HG03103 (cell line): ENCODE measurements around the gene C17orf75.
"Not testable (repeated sequence)": the region's sequence is repeated elsewhere in the genome, so short reads cannot be mapped to it uniquely, and the experiment has no call there.

Source experiments
- ATAC-seq: cut with Tn5 transposase; IDR thresholded peaks from one replicate; pipeline ENCODE4 v1.9.1; 2021; ENCODE audit warnings: low read depth; ENCODE audit not compliant: unreplicated experiment

C17orf75 gene

GRCh38 chr17:32345951-32346600 is 4.1 kb upstream of the C17orf75 start:
- no peak for ATAC-seq

- ATAC-seq, result no peak
These were observed 791 bp upstream of the C17orf75 start for GRCh38 chr17:32342603-32343325.

DNA sequence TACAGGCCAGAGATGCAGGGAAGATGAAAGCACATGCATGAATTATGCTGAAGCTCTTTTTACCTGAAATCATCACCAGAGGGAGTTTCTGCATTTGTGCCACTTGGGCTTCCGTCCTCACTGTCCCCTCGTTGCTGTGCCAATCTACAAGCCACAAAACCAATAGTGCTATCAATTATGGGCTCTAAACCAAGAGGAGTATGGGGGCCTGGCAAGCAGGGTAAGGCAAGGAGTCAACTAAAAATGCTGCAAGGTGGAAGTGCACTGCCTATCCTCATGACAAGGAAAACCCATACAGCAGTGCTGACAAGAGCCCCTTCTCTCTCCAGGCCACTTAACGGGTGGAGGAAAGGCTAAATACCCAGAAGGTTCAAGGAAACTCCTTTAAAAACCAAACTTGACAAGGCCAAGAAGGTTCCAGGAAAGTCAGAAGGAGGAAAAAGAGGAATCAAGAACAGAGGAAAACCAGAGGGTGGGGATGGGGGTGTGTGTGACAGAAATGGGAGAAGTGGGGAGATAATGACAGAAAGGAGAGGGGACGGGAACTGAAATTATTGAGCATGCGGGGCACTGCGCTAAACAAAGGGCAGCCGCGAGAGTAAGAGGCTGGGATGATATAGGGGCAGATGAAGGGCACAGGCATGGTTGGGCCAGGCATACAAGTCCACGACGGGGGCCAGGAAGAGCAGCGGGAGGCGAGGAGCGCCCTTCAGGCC is 674 bp downstream of the C17orf75 start:
- no peak for ATAC-seq

GRCh38 chr17:32335687-32336086 is 6.3 kb downstream of the C17orf75 start:
- no peak for ATAC-seq

GRCh38 chr17:32335046-32335445 is 6.9 kb downstream of the C17orf75 start:
- ATAC-seq, result no peak

- no peak for ATAC-seq
These were observed 8.8 kb downstream of the C17orf75 start for GRCh38 chr17:32333187-32333586.

DNA sequence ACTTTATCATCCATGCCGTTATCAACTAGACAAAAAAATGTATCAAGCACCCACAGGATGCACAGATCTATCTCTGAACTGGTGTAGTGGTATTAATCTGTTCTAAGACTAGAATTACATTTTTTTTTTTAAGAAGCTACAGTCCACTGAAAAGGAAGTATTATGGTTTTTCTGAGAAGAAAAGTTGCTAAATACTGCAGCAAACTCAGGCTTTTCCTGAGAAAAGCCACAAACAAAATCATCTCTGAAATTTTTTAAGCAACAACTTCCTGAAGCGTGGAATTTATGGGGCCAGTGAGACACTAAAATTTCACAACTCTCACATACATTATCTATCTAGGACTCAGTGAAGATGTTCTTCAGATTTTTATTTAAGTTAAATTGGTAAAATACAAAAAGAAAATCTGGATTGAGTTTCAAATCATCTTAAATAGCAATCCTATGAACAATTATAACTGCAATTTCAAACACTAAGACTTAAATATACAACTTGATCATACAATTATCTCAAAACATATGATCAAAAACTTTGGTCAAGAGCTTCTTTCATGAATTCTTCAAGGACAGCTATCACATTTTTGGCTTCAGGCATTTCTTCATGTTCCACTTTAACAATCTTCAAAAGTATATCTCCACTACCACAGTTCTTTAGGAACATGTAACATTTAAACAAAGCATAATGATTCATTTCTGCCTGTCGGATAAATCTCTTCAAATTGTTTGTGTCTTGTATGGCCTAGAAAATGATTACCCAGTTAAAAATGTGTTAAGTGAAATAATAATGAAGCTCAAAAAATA is 10.5 kb downstream of the C17orf75 start:
- ATAC-seq, result no peak

GRCh38 chr17:32330147-32330546 is 11.8 kb downstream of the C17orf75 start:
- no peak for ATAC-seq

- ATAC-seq, result no peak
These were observed 14.1 kb downstream of the C17orf75 start for GRCh38 chr17:32327911-32328310.

GRCh38 chr17:32323811-32324491 is 18.0 kb downstream of the C17orf75 start:
- no peak for ATAC-seq

GRCh38 chr17:32323046-32323445 is 18.9 kb downstream of the C17orf75 start:
- no peak for ATAC-seq

- ATAC-seq, result no peak
These were observed 21.1 kb downstream of the C17orf75 start for GRCh38 chr17:32320847-32321246.

DNA sequence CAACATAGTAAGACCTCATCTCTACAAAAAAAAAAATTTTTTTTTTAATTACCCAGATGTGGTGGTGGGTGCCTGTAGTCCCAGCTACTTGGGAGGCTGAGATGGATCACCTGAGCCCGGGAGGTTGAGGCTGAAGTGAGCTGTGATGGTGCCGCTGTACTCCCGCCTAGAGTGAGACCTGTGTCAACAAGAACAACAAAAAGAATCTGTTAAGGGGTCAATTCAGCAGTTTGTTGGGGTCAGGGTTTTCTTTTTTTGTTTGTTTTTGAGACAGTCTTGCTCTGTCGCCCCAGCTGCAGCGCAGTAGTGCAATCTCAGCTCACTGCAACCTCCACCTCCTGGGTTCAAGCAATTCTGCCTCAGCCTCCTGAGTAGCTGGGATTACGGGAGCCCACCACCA is 21.9 kb downstream of the C17orf75 start:
- ATAC-seq, result not testable (repeated sequence)

- ATAC-seq, result no peak
These were observed 22.4 kb downstream of the C17orf75 start for GRCh38 chr17:32319548-32319905.

GRCh38 chr17:32318071-32318470 is 23.9 kb downstream of the C17orf75 start:
- no peak for ATAC-seq

DNA sequence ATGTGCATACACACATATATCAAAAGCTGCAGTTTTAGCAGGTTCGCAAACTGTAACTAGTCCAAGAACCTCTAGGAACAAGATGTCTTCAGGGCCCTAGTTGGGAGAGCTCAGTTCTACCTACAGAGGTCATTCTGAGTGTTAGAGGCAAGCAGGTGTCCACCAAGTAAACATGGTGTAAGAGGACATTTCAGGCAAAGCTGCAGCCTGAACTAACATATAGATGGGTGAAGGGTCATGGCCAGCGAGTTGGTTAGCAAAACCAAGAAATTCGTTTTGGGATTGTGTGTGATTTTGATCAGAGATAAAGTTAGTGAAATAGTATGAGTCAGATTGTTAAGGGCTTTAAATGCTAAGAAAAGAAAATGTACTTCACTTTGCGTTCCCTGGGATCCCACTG is 24.6 kb downstream of the C17orf75 start:
- ATAC-seq, result no peak

DNA sequence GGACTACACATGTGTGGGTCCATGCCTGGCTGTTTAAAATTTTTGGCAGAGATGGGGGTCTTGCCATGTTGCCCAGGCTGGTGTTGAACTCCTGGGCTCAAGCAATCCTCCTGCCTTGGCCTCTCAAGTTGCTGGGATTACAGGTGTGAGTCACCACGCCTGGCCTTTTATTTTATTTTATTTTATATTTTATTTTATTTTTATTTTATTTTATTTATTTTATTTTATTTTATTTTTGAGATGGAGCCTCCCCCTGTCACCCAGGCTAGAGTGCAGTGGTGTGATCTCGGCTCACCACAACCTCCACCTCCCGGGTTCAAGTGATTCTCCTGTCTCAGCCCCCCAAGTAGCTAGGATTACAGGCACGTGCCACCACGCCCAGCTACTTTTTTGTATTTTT is 25.3 kb downstream of the C17orf75 start:
- not testable (repeated sequence) for ATAC-seq

DNA sequence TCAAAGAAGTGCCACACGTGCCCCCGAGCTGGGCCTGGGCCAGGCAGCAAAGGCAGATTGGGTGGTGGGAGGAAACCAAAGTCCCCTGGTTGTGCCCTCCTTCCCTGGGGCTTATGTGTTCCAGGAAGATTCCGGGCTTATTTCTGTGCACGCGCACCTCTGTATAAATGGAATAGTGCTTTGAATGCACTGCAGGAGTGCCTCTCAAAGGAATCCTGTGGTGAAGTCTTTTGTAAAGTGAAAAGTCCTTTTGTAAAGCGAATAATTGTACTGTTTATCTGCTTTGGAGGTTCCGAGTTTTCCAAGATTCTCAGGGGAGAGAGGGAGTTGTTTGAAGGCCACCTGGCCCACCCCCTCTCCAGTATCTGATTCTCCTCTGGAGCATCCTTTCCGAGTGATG is 26.8 kb downstream of the C17orf75 start:
- no peak for ATAC-seq

GRCh38 chr17:32314636-32315035 is 27.3 kb downstream of the C17orf75 start:
- ATAC-seq, result no peak

DNA sequence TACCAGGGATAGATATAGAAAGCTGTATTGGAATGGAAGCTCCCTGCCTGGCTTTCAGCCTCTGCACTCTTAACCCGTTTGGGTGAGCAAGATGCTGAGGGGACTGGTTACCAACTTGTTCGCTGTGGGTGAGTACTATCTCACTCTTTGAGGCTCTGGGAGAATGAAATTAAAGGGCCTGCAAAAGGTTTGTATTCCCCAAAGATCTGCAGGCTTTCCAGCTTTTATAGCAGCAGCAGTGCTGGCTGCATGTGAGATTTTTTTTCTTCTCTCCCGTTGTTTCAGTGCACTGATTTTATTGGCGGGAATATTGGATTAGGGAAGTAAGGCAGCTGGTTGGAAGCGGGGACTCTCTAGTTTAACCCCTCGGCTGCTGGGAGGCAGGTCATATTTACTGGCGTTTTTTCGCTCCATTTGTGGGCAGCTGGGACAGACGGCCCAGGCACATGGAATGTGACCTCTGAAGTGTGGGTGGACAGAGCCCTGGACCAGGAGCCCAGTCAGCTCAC is 30.9 kb downstream of the C17orf75 start:
- ATAC-seq, result no peak
